HG02943 (cell line): ENCODE measurements around the gene NLRP12.
"Not testable (repeated sequence)": the region's sequence is repeated elsewhere in the genome, so short reads cannot be mapped to it uniquely, and the experiment has no call there.

Experiments
- ATAC-seq: cut with Tn5 transposase; IDR thresholded peaks from one replicate; pipeline ENCODE4 v1.9.1; 2021; ENCODE audit warnings: mild to moderate bottlenecking, low read depth, moderate library complexity; ENCODE audit not compliant: unreplicated experiment

The NLRP12 gene

DNA sequence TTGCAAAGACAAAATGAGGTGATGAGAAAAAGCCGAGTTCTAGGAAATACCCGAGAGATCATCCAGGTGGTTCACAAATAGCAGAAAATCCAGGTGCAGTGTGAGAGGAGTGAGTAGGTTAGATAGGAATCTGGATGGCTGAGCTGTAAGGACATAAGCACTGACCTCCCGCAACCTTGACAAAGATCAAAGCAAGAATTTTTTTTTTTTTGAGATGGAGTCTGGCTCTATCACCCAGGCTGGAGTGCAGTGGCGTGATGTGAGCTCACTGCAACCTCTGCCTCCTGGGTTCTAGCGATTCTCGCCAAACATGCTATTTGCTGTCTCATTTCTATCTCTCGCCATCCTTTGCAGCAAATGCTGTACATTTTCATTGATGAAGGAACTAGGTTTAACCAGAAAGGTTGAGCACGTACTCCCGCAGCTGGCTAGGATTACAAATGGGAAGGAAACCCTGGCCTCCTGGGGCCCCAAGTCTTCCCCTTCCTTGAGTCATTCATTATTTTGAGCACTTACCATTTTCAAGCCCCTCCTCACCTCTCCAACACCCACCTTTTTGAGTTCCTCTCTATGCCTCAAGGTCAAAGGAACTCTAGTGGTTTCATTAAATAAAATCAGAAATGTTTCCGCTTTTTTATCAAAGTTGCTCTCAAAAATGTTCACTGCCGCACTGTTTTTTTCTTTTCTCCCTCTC, 38.8 kb downstream of the NLRP12 start:
- no peak for ATAC-seq

- ATAC-seq, result no peak
Observed at GRCh38 chr19:53782698-53783097, 41.4 kb downstream of the NLRP12 start.

- not testable (repeated sequence) for ATAC-seq
Observed at GRCh38 chr19:53781332-53781731, 42.8 kb downstream of the NLRP12 start.

DNA sequence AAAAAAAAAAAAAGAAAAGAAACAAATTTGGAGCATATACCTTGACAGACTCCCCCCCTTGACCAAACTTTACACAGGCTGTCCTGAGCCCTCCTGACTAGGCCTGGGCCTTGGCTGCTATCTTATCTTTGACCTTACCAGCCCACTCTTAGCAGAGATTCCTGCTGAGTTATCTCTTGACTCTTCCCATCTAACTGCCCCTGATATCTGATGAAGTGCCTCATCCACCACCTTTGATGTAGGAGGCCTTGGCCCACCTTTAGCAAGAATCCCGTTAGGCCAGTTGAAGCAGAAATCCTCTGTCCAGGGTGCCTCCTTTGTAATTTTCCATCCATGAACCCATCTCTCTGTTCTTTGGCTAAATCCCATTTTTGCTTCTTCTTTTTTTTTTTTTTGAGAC, 43.6 kb downstream of the NLRP12 start:
- no peak for ATAC-seq

DNA sequence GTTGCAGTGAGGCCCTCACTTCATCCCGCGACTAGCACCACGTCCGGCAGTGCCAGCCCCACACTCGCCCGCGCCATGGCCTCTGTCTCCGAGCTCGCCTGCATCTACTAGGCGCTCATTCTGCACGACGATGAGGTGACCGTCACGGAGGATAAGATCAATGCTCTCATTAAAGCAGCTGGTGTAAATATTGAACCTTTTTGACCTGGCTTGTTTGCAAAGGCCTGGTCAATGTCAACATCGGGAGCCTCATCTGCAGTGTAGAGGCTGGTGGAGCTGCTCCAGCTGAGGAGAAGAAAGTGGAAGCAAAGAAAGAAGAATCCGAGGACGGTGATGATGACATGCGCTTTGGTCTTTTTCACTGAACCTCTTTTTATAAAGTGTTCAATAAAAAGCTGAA, 48.6 kb downstream of the NLRP12 start:
- no peak for ATAC-seq

- not testable (repeated sequence) for ATAC-seq
Observed at GRCh38 chr19:53774491-53774890, 49.6 kb downstream of the NLRP12 start.

GRCh38 chr19:53773999-53774398, 50.1 kb downstream of the NLRP12 start:
- ATAC-seq, result no peak

DNA sequence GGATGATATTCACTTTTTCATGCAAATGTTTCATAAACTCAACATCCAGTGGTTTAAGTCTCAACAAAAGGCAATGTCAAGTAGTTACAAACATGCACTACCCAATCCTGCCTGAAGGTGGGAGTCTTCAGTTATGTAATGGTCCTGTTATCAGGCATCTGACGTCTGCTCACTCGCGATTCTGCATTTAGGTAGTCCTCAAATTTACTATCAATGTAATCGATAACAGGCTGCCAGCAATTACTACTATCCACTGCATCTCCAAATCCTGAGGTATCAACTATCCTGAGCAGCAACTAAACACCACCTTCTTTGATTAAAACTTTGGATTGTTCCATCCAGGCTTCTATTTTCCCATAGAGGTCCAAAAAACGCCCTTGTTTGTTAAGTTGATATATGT, 51.2 kb downstream of the NLRP12 start:
- no peak for ATAC-seq

DNA sequence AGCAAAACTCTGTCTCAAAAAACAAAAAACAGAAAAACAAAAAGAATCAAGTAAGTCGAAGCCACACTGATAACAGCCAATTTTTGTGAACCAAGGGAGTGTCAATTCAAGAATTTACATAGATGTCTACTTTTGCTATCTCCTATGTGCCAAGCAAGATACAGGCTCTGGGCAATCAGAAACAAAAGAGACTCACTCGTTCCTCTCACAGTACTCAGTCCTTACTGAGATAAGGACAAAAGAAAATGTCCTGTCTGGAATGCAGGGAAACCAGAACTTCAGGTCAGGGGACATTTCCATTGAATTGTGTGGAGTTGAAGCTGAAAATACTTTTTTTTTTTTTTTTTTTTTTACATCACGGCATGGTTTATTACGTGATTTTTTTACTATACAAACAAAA, 53.0 kb downstream of the NLRP12 start:
- no peak for ATAC-seq

- ATAC-seq, result not testable (repeated sequence)
Observed at GRCh38 chr19:53769696-53770309, 54.3 kb downstream of the NLRP12 start.

- ATAC-seq, result no peak
Observed at GRCh38 chr19:53768401-53768800, 55.7 kb downstream of the NLRP12 start.

- not testable (repeated sequence) for ATAC-seq
Observed at GRCh38 chr19:53758991-53759390, 65.1 kb downstream of the NLRP12 start.
